ENCODE results near the gene ABI3BP.

DNA sequence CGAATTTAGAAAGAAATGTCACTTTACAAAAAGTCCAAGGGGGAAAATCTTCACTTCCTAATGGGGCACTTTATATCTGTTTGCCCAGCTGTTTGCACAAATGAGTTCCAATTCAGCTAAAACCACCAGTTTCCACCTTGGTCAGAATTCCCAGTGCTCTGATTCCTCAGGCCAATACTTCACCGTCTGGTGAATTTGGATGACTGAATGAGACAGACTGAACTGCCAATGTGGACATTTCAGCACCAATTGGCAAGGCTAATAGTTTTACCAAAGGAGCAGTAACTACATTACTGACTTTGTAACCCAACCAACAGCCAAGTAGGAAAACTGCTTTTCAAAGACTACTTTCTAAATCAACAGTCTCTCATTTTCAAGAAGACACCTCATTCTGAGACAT lies 51.8 kb downstream of the ABI3BP start:
- no peak for TF ChIP-seq POLR2A (IDR thresholded peaks at IDR 0.05; ENCODE audit: extremely low read depth, insufficient read length)
- TF ChIP-seq, protein P1, sequence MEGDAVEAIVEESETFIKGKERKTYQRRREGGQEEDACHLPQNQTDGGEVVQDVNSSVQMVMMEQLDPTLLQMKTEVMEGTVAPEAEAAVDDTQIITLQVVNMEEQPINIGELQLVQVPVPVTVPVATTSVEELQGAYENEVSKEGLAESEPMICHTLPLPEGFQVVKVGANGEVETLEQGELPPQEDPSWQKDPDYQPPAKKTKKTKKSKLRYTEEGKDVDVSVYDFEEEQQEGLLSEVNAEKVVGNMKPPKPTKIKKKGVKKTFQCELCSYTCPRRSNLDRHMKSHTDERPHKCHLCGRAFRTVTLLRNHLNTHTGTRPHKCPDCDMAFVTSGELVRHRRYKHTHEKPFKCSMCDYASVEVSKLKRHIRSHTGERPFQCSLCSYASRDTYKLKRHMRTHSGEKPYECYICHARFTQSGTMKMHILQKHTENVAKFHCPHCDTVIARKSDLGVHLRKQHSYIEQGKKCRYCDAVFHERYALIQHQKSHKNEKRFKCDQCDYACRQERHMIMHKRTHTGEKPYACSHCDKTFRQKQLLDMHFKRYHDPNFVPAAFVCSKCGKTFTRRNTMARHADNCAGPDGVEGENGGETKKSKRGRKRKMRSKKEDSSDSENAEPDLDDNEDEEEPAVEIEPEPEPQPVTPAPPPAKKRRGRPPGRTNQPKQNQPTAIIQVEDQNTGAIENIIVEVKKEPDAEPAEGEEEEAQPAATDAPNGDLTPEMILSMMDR (IDR thresholded peaks at IDR 0.05; ENCODE audit: low read depth, low read length), result no peak
- TF ChIP-seq MYC (IDR thresholded peaks at IDR 0.05; ENCODE audit: low read depth, low read length), result no peak
- TF ChIP-seq, protein P2, sequence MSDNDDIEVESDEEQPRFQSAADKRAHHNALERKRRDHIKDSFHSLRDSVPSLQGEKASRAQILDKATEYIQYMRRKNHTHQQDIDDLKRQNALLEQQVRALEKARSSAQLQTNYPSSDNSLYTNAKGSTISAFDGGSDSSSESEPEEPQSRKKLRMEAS (IDR thresholded peaks at IDR 0.05; ENCODE audit: low read depth, low read length), result no peak

Measured in NB4 (cell line).